GM23248 (cell line): ENCODE results near the gene CD109. TPM values are rescaled to one million over a fixed set of nuclear protein-coding genes. Genes with fewer than 3 reads are reported as not detected.
A peak's percentile ranks its signal among the peaks of the same experiment; 100 is the strongest.
"Not testable (repeated sequence)": the region's sequence is repeated elsewhere in the genome, so short reads cannot be mapped to it uniquely, and the experiment has no call there.

Experiments
- DNase-seq: peaks from one replicate; pipeline ENCODE4 v3.0.0-alpha.2; 2015
- H2AFZ ChIP-seq: fragments of 200-600 bp; sonication (generic); 2 replicates; pipeline ENCODE4 v1.6.1; 2016; ENCODE audit warnings: antibody characterized with exemption
- H3F3A ChIP-seq: fragments of 200-600 bp; sonication (generic); 2 replicates; pipeline ENCODE4 v1.6.1; 2016; ENCODE audit warnings: mild to moderate bottlenecking, antibody characterized with exemption, mixed run types; ENCODE audit not compliant: insufficient read depth
- H3K27ac ChIP-seq: fragments of 200-600 bp; sonication (generic); 2 replicates; pipeline ENCODE4 v1.5.1; 2016; ENCODE audit warnings: mild to moderate bottlenecking
- H3K27me3 ChIP-seq: fragments of 200-600 bp; sonication (generic); replicated peaks from 2 replicates; pipeline ENCODE4 v1.6.1; 2016; ENCODE audit warnings: mild to moderate bottlenecking; ENCODE audit not compliant: insufficient read depth
- H3K36me3 ChIP-seq: fragments of 200-600 bp; sonication (generic); 2 replicates; pipeline ENCODE4 v1.6.1; 2016; ENCODE audit warnings: low read depth, mild to moderate bottlenecking
- H3K4me1 ChIP-seq: fragments of 200-600 bp; sonication (generic); 2 replicates; pipeline ENCODE4 v1.6.1; 2016; ENCODE audit warnings: mild to moderate bottlenecking; ENCODE audit not compliant: insufficient read depth
- H3K4me2 ChIP-seq: fragments of 200-600 bp; sonication (generic); one replicate; pipeline ENCODE4 v1.6.1; 2016; ENCODE audit warnings: mild to moderate bottlenecking; ENCODE audit not compliant: unreplicated experiment
- H3K4me3 ChIP-seq: fragments of 200-600 bp; sonication (generic); 2 replicates; pipeline ENCODE4 v1.5.1; 2016; ENCODE audit warnings: mild to moderate bottlenecking
- H3K79me2 ChIP-seq: fragments of 200-600 bp; sonication (generic); 2 replicates; pipeline ENCODE4 v1.6.1; 2016; ENCODE audit warnings: mild to moderate bottlenecking; ENCODE audit not compliant: insufficient read depth
- H3K9ac ChIP-seq: fragments of 200-600 bp; sonication (generic); 2 replicates; pipeline ENCODE4 v1.6.1; 2016; ENCODE audit warnings: mild to moderate bottlenecking
- H3K9me2 ChIP-seq: fragments of 200-600 bp; sonication (generic); 2 replicates; pipeline ENCODE4 v1.6.1; 2016; ENCODE audit warnings: mixed run types, mild to moderate bottlenecking, moderate library complexity; ENCODE audit not compliant: insufficient read depth
- H3K9me3 ChIP-seq: fragments of 200-600 bp; sonication (generic); one replicate; pipeline ENCODE4 v1.6.1; 2017; ENCODE audit warnings: low read depth
- H4K20me1 ChIP-seq: fragments of 200-600 bp; sonication (generic); 2 replicates; pipeline ENCODE4 v1.6.0; 2016; ENCODE audit not compliant: insufficient read depth
- EZH2 ChIP-seq: fragments of 200-600 bp; sonication (generic); IDR thresholded peaks from 2 replicates; pipeline ENCODE4 v1.6.1; 2018; ENCODE audit warnings: antibody characterized with exemption, mild to moderate bottlenecking; ENCODE audit not compliant: insufficient read depth, poor library complexity, severe bottlenecking
- EZH2phosphoT487 ChIP-seq: fragments of 200-600 bp; sonication (generic); IDR thresholded peaks from 2 replicates; pipeline ENCODE4 v1.6.1; 2018; ENCODE audit warnings: antibody characterized with exemption, moderate library complexity, mild to moderate bottlenecking, low read depth; ENCODE audit not compliant: insufficient read depth
- WGBS, 2 experiments: methylation state at CpG; one replicate each; pipeline ENCODE4 v1.1.6; 2015 to 2017; ENCODE audit warnings: low lambda C conversion rate in 2 of 2, low coverage in 1 of 2; ENCODE audit errors: missing lambda C conversion rate in 2 of 2; 5-methylcytosine and 5-hydroxymethylcytosine counted together
- in situ Hi-C: fragments of 300-500 bp; cut with MboI; formaldehyde crosslinking; loops from 2 replicates; pipeline ENCODE4 v1.15.0; 2020
- polyA plus RNA-seq: library from polyadenylated mRNA; unstranded; fragments of >200 nt; fragmentation: Nextera tagmentation; extraction: Ambion mirVana; gene quantifications from 2 replicates; pipeline ENCODE4 v1.2.1, GENCODE V29; 2016
- total RNA-seq: library from RNA; depleted of rRNA; stranded (reverse); fragments of >200 nt; shearing (Covaris generic); gene quantifications from 2 replicates; pipeline ENCODE4 v1.2.3, GENCODE V29; 2014

The CD109 gene
- total and polyA plus RNA-seq, 2 experiments from 2014 or later = 31.3 to 68.6 TPM

GRCh38 chr6:73719046-73719445 lies 23.0 kb downstream of the CD109 start:
- no peak overlapping the region for H3K4me3 ChIP-seq
- no peaks in the 10 kb centered on the region for H3K36me3 ChIP-seq
- peaks cover 17% of the 10 kb centered on the region for H3F3A ChIP-seq
- no peaks in the 10 kb centered on the region for H3K9me2 ChIP-seq
- DNase-seq = no peak
- WGBS, 2 experiments = 82 to 84% methylated on average over 2 of the region's 2 CpGs
- no peak for TF ChIP-seq EZH2phosphoT487
- TF ChIP-seq EZH2 = no peak
- no peaks in the 10 kb centered on the region for H4K20me1 ChIP-seq
- H3K4me2 ChIP-seq = no peak overlapping the region
- peaks cover 64% of the 10 kb centered on the region for H3K79me2 ChIP-seq
- no peak overlapping the region for H3K9ac ChIP-seq
- peaks cover 21% of the 10 kb centered on the region for H3K4me1 ChIP-seq
- H3K9me3 ChIP-seq = no peaks in the 10 kb centered on the region
- in situ Hi-C loops = no loop called here
- no peak overlapping the region for H3K27ac ChIP-seq
- no peaks in the 10 kb centered on the region for H3K27me3 ChIP-seq
- H2AFZ ChIP-seq = no peak overlapping the region

GRCh38 chr6:73722318-73723060 lies 26.5 kb downstream of the CD109 start:
- Histone ChIP-seq H4K20me1 (no peaks in the 10 kb centered on the region), H3F3A (peaks cover 17% of the 10 kb centered on the region), H3K27me3 (no peaks in the 10 kb centered on the region), H3K9ac (peak overlapping the region; percentile 75), H2AFZ (peak overlapping the region; percentile 40), H3K9me2 (no peaks in the 10 kb centered on the region), H3K9me3 (no peaks in the 10 kb centered on the region), H3K4me2 (peak overlapping the region; percentile 70), H3K4me1 (peaks cover 18% of the 10 kb centered on the region), H3K27ac (peak overlapping the region; percentile 95), H3K36me3 (no peaks in the 10 kb centered on the region), H3K4me3 (peak overlapping the region; percentile 19; the same call in 1 of the 2 replicates), H3K79me2 (peaks cover 32% of the 10 kb centered on the region)
- WGBS, 2 experiments = 7% methylated on average over 9 of the region's 9 CpGs
- peak; percentile 96 for DNase-seq
- TF ChIP-seq EZH2phosphoT487 = no peak
- TF ChIP-seq EZH2 = no peak
- in situ Hi-C loops = no loop called here

- peak overlapping the region; percentile 40; the same call in 1 of the 2 replicates for H2AFZ ChIP-seq
- H3K9me3 ChIP-seq, H4K20me1 ChIP-seq, H3K27me3 ChIP-seq, DNase-seq, in situ Hi-C loops, H3K9me2 ChIP-seq, H3K36me3 ChIP-seq, H3K4me3 ChIP-seq: not testable (repeated sequence)
- peak overlapping the region; percentile 70 for H3K4me2 ChIP-seq
- H3F3A ChIP-seq = peaks cover 17% of the 10 kb centered on the region
- H3K4me1 ChIP-seq = peaks cover 18% of the 10 kb centered on the region
- 86 to 91% methylated on average over 2 of the region's 2 CpGs for WGBS, 2 experiments
- H3K27ac ChIP-seq = peak overlapping the region; percentile 95
- peak overlapping the region; percentile 75 for H3K9ac ChIP-seq
- H3K79me2 ChIP-seq = peaks cover 22% of the 10 kb centered on the region
These were observed 27.5 kb downstream of the CD109 start for GRCh38 chr6:73723480-73723879.

GRCh38 chr6:73724389-73724788 lies 28.4 kb downstream of the CD109 start:
- Histone ChIP-seq H3K4me3 (no peak overlapping the region), H3K4me2 (no peak overlapping the region), H3K27ac (no peak overlapping the region), H3K9me2 (no peaks in the 10 kb centered on the region), H3K27me3 (no peaks in the 10 kb centered on the region), H2AFZ (no peak overlapping the region), H3K36me3 (no peaks in the 10 kb centered on the region), H3K9ac (no peak overlapping the region), H3F3A (peaks cover 17% of the 10 kb centered on the region), H3K79me2 (peaks cover 14% of the 10 kb centered on the region), H4K20me1 (no peaks in the 10 kb centered on the region), H3K9me3 (no peaks in the 10 kb centered on the region), H3K4me1 (peaks cover 18% of the 10 kb centered on the region)
- 95 to 98% methylated on average over 3 of the region's 3 CpGs for WGBS, 2 experiments
- no peak for DNase-seq
- TF ChIP-seq EZH2phosphoT487 (no peak), EZH2 (no peak)
- in situ Hi-C loops = no loop called here

- H3K4me2 ChIP-seq, H3K9me2 ChIP-seq, H4K20me1 ChIP-seq, H2AFZ ChIP-seq, H3K36me3 ChIP-seq, H3K4me3 ChIP-seq, H3K27ac ChIP-seq, H3K79me2 ChIP-seq, DNase-seq, H3K27me3 ChIP-seq, H3K9me3 ChIP-seq, H3K9ac ChIP-seq: not testable (repeated sequence)
- H3K4me1 ChIP-seq = peaks cover 18% of the 10 kb centered on the region
- peaks cover 17% of the 10 kb centered on the region for H3F3A ChIP-seq
- in situ Hi-C loops = loop anchor here (25.0 kb wide), 1 partner anchor 1487 kb away; the partner anchor contains the start of gene COL12A1
- WGBS, 2 experiments = 88 to 93% methylated on average over 8 of the region's 8 CpGs
These were observed 29.2 kb downstream of the CD109 start for GRCh38 chr6:73725192-73725591.
